PFSK-1 (cell line): ENCODE measurements around the gene RNU6-7.

Experiments
- FOXP2 ChIP-seq: optimal IDR thresholded peaks from 2 replicates; pipeline ENCODE3; 2011; ENCODE audit warnings: borderline replicate concordance, control low read depth, inconsistent platforms; ENCODE audit not compliant: insufficient read depth; ENCODE audit errors: extremely low read length, extremely low read depth
- POLR2AphosphoS5 ChIP-seq: IDR thresholded peaks from 2 replicates; pipeline ENCODE4 v1.6.1; 2012; ENCODE audit warnings: low read depth, mild to moderate bottlenecking, control low read depth, low read length, moderate library complexity
- SIN3A ChIP-seq: IDR thresholded peaks from 2 replicates; pipeline ENCODE4 v1.6.1; 2012; ENCODE audit warnings: mild to moderate bottlenecking, low read length, moderate library complexity, borderline replicate concordance; ENCODE audit not compliant: insufficient read depth
- TAF1 ChIP-seq: IDR thresholded peaks from 2 replicates; pipeline ENCODE4 v1.6.1; 2012; ENCODE audit warnings: low read length, control low read depth, borderline replicate concordance; ENCODE audit not compliant: insufficient read depth
- TF ChIP-seq, protein P1 (sequence below), 2 experiments: IDR thresholded peaks; 2 replicates each; pipeline versions ENCODE4 v1.6.1 to v1.8.0; 2011 to 2012; ENCODE audit warnings: low read depth in 2 of 2, low read length in 2 of 2, control low read depth in 1 of 2, inconsistent platforms in 1 of 2, mild to moderate bottlenecking in 1 of 2, moderate library complexity in 1 of 2; ENCODE audit not compliant: insufficient read depth in 1 of 2

DNA sequence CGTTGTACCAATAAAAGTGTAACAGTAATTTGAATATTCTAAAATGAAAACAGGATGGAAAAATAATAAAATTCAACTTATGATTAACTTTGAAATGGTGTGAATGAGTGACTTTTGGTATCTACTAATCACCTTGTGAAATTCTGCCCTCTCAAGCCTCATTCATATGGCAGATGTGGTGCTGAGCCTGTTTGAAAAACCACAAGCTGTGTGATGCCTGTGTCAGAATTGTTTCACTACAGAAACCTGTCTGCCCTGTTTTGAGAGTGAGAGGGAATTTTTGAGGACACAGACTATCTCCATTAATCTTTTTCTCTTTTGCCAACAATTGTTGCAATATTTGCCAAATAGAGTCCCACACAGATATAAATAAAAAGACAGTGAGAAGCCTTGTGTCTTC, 3.9 kb upstream of the RNU6-7 start:
- TF ChIP-seq POLR2AphosphoS5 (no peak), TAF1 (no peak), SIN3A (no peak), FOXP2 (no peak)
- TF ChIP-seq, protein P1, sequence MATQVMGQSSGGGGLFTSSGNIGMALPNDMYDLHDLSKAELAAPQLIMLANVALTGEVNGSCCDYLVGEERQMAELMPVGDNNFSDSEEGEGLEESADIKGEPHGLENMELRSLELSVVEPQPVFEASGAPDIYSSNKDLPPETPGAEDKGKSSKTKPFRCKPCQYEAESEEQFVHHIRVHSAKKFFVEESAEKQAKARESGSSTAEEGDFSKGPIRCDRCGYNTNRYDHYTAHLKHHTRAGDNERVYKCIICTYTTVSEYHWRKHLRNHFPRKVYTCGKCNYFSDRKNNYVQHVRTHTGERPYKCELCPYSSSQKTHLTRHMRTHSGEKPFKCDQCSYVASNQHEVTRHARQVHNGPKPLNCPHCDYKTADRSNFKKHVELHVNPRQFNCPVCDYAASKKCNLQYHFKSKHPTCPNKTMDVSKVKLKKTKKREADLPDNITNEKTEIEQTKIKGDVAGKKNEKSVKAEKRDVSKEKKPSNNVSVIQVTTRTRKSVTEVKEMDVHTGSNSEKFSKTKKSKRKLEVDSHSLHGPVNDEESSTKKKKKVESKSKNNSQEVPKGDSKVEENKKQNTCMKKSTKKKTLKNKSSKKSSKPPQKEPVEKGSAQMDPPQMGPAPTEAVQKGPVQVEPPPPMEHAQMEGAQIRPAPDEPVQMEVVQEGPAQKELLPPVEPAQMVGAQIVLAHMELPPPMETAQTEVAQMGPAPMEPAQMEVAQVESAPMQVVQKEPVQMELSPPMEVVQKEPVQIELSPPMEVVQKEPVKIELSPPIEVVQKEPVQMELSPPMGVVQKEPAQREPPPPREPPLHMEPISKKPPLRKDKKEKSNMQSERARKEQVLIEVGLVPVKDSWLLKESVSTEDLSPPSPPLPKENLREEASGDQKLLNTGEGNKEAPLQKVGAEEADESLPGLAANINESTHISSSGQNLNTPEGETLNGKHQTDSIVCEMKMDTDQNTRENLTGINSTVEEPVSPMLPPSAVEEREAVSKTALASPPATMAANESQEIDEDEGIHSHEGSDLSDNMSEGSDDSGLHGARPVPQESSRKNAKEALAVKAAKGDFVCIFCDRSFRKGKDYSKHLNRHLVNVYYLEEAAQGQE (IDR thresholded peaks at IDR 0.05; ENCODE audit: insufficient read depth in 1 of 2, low read depth in 2 of 2, low read length in 2 of 2) = no peak
